HG03575 (cell line): ENCODE results near the gene HSH2D.
"Not testable (repeated sequence)": the region's sequence is repeated elsewhere in the genome, so short reads cannot be mapped to it uniquely, and the experiment has no call there.

ENCODE experiments used
- ATAC-seq: cut with Tn5 transposase; IDR thresholded peaks from one replicate; pipeline ENCODE4 v1.9.1; 2021; ENCODE audit not compliant: unreplicated experiment, insufficient number of reproducible peaks, low FRiP score; ENCODE audit errors: extremely low read depth

The HSH2D gene

GRCh38 chr19:16118489-16119033 is 24.9 kb upstream of the HSH2D start:
- ATAC-seq = no peak

- ATAC-seq = not testable (repeated sequence)
Measured at GRCh38 chr19:16119075-16119857, 24.2 kb upstream of the HSH2D start.

GRCh38 chr19:16121141-16121540 is 22.3 kb upstream of the HSH2D start:
- no peak for ATAC-seq

GRCh38 chr19:16121967-16122366 is 21.5 kb upstream of the HSH2D start:
- no peak for ATAC-seq

- ATAC-seq = no peak
Measured at GRCh38 chr19:16124953-16125352, 18.5 kb upstream of the HSH2D start.

GRCh38 chr19:16125737-16126495 is 17.6 kb upstream of the HSH2D start:
- ATAC-seq = no peak

- no peak for ATAC-seq
Measured at GRCh38 chr19:16127080-16127479, 16.4 kb upstream of the HSH2D start.

GRCh38 chr19:16127776-16128371 is 15.6 kb upstream of the HSH2D start:
- no peak for ATAC-seq

GRCh38 chr19:16131648-16132047 is 11.8 kb upstream of the HSH2D start:
- ATAC-seq = no peak

GRCh38 chr19:16133818-16134217 is 9.7 kb upstream of the HSH2D start:
- no peak for ATAC-seq

- no peak for ATAC-seq
Measured at GRCh38 chr19:16134510-16134909, 9.0 kb upstream of the HSH2D start.

GRCh38 chr19:16135430-16136127 is 7.9 kb upstream of the HSH2D start:
- ATAC-seq = no peak

- no peak for ATAC-seq
Measured at GRCh38 chr19:16136185-16136999, 7.1 kb upstream of the HSH2D start.

GRCh38 chr19:16139752-16140151 is 3.7 kb upstream of the HSH2D start:
- no peak for ATAC-seq

- no peak for ATAC-seq
Measured at GRCh38 chr19:16141043-16141442, 2.4 kb upstream of the HSH2D start.

GRCh38 chr19:16142032-16142580 is 1.4 kb upstream of the HSH2D start:
- ATAC-seq = no peak

GRCh38 chr19:16144216-16144581 is 714 bp downstream of the HSH2D start:
- no peak for ATAC-seq

- ATAC-seq = no peak
Measured at GRCh38 chr19:16146112-16146511, 2.6 kb downstream of the HSH2D start.
